ENCODE data around the gene ANKS4B. TPM values are rescaled to one million over a fixed set of nuclear protein-coding genes. Genes with fewer than 3 reads are reported as not detected.

The ANKS4B gene
- total RNA-seq, 1 experiment from 2014 or later, result not detected

DNA sequence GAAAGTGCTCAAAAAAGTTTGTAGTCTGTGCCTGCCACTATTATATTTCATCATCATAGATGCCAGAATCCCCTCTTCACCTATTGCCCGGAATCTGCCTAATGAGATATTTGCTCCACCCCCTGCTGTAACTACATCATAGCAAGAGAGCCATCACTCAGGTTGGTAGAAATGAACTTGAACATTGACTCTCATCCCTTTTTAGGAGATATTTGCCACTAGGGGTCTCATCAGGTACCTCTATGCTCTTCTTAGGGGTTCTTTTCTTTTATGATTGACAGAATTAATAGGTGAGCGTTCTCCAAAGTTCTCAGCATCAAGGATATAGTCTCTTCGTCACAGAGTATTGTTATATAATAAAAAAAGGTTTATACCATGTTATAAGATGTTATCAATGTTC lies 20.0 kb downstream of the ANKS4B start:
- Histone ChIP-seq H3K36me3 (ENCODE audit: insufficient read depth, low read length, poor library complexity, severe bottlenecking) (no peaks in the 10 kb centered on the region), H3K9me3 (ENCODE audit: low read depth, low read length, poor library complexity, severe bottlenecking) (no peaks in the 10 kb centered on the region), H3K27me3 (replicated peaks; ENCODE audit: insufficient read depth, low read depth, low read length, poor library complexity) (peaks cover 52% of the 10 kb centered on the region), H3K4me3 (ENCODE audit: low read depth, low read length, poor library complexity, severe bottlenecking) (no peak overlapping the region), H3K27ac (ENCODE audit: low read depth, low read length, poor library complexity, severe bottlenecking) (no peak overlapping the region), H3K4me1 (ENCODE audit: insufficient read depth, low read length, poor library complexity, severe bottlenecking) (no peaks in the 10 kb centered on the region)
- intact Hi-C loops (cut with micrococcal nuclease; ENCODE audit: unreplicated experiment), result no loop called here
- BruUV-seq (replicated peaks), result no TSS peak
- TF ChIP-seq, protein P1, sequence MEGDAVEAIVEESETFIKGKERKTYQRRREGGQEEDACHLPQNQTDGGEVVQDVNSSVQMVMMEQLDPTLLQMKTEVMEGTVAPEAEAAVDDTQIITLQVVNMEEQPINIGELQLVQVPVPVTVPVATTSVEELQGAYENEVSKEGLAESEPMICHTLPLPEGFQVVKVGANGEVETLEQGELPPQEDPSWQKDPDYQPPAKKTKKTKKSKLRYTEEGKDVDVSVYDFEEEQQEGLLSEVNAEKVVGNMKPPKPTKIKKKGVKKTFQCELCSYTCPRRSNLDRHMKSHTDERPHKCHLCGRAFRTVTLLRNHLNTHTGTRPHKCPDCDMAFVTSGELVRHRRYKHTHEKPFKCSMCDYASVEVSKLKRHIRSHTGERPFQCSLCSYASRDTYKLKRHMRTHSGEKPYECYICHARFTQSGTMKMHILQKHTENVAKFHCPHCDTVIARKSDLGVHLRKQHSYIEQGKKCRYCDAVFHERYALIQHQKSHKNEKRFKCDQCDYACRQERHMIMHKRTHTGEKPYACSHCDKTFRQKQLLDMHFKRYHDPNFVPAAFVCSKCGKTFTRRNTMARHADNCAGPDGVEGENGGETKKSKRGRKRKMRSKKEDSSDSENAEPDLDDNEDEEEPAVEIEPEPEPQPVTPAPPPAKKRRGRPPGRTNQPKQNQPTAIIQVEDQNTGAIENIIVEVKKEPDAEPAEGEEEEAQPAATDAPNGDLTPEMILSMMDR (conservative IDR thresholded peaks at IDR 0.05; ENCODE audit: low read depth, low read length), result no peak
- no peak for TF ChIP-seq EZH2 (IDR thresholded peaks at IDR 0.05; ENCODE audit: borderline replicate concordance, low read depth, low read length, poor library complexity, severe bottlenecking)
- no peak for DNase-seq (ENCODE audit: low spot score)
- ChIA-PET CTCF (no interaction called here), POLR2A (ENCODE audit: low non-redundant PET) (no interaction called here)

DNA sequence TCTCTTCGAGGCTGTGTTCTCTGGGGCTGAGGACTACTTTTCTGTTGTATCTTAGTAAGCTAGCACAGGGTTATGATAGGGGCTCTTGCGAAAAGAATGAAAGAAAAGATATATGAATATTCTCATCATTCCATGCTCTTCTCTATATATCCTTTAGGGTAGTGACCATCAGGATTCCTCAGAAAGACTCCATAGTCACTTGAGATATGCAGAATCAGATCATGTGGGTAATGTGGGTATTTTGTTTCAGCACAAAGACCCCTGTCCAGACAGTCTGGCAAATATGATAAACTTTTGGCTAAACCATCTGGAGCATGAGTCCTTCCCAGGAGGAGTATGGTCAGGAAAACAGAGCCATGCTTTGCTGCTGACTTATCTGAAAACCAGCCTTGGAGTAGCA lies 23.1 kb downstream of the ANKS4B start:
- ChIA-PET CTCF (no interaction called here), POLR2A (ENCODE audit: low non-redundant PET) (no interaction called here)
- no peak overlapping the region for H3K27ac ChIP-seq (ENCODE audit: low read depth, low read length, poor library complexity, severe bottlenecking)
- no peaks in the 10 kb centered on the region for H3K36me3 ChIP-seq (ENCODE audit: insufficient read depth, low read length, poor library complexity, severe bottlenecking)
- H3K4me1 ChIP-seq (ENCODE audit: insufficient read depth, low read length, poor library complexity, severe bottlenecking), result no peaks in the 10 kb centered on the region
- no peak for DNase-seq (ENCODE audit: low spot score)
- H3K27me3 ChIP-seq (replicated peaks; ENCODE audit: insufficient read depth, low read depth, low read length, poor library complexity), result peaks cover 23% of the 10 kb centered on the region
- H3K4me3 ChIP-seq (ENCODE audit: low read depth, low read length, poor library complexity, severe bottlenecking), result no peak overlapping the region
- TF ChIP-seq, protein P1 (conservative IDR thresholded peaks at IDR 0.05; ENCODE audit: low read depth, low read length), result no peak
- no peak for TF ChIP-seq EZH2 (IDR thresholded peaks at IDR 0.05; ENCODE audit: borderline replicate concordance, low read depth, low read length, poor library complexity, severe bottlenecking)
- intact Hi-C loops (cut with micrococcal nuclease; ENCODE audit: unreplicated experiment), result no loop called here
- no TSS peak for BruUV-seq (replicated peaks)
- H3K9me3 ChIP-seq (ENCODE audit: low read depth, low read length, poor library complexity, severe bottlenecking), result no peaks in the 10 kb centered on the region

DNA sequence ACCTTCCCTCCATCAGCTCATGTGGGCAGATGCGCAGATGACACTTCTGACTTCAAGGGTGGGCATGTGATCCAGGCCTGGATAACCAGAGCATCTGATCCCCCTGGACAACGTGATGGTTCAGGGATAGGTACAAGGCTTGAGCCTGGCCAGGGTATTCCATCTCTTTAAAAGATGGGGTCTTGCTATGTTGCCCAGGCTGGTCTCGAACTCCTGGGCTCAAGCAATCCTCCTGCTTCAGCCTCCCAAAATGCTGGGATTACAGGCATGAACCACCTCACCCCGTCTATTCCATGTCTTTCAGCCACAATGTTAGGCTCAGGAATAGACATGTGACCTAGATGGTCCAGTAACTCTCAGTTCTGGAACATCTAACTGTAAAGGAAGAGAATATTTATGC lies 23.8 kb downstream of the ANKS4B start:
- DNase-seq (ENCODE audit: low spot score), result no peak
- no peaks in the 10 kb centered on the region for H3K36me3 ChIP-seq (ENCODE audit: insufficient read depth, low read length, poor library complexity, severe bottlenecking)
- TF ChIP-seq, protein P1 (conservative IDR thresholded peaks at IDR 0.05; ENCODE audit: low read depth, low read length), result no peak
- no peaks in the 10 kb centered on the region for H3K9me3 ChIP-seq (ENCODE audit: low read depth, low read length, poor library complexity, severe bottlenecking)
- intact Hi-C loops (cut with micrococcal nuclease; ENCODE audit: unreplicated experiment), result no loop called here
- peaks cover 18% of the 10 kb centered on the region for H3K27me3 ChIP-seq (replicated peaks; ENCODE audit: insufficient read depth, low read depth, low read length, poor library complexity)
- CTCF ChIA-PET, result no interaction called here
- BruUV-seq (replicated peaks), result no TSS peak
- H3K27ac ChIP-seq (ENCODE audit: low read depth, low read length, poor library complexity, severe bottlenecking), result no peak overlapping the region
- H3K4me1 ChIP-seq (ENCODE audit: insufficient read depth, low read length, poor library complexity, severe bottlenecking), result no peaks in the 10 kb centered on the region
- POLR2A ChIA-PET (ENCODE audit: low non-redundant PET), result no interaction called here
- no peak overlapping the region for H3K4me3 ChIP-seq (ENCODE audit: low read depth, low read length, poor library complexity, severe bottlenecking)

All from A673 (cell line).